HL-60/S4 treated with phorbol 12-myristate 13-acetate at 8.2 ng/mL for 4 days and 3 days (cell line): ENCODE results near the gene GPR18.
"Not testable (repeated sequence)": the region's sequence is repeated elsewhere in the genome, so short reads cannot be mapped to it uniquely, and the experiment has no call there.

Experiments used
- in situ Hi-C: fragments of 300-500 bp; cut with MboI; formaldehyde crosslinking; loops from 2 replicates; pipeline ENCODE4 v1.15.0; 2022; ENCODE audit warnings: low sequenced_read_pairs

GPR18 gene

DNA sequence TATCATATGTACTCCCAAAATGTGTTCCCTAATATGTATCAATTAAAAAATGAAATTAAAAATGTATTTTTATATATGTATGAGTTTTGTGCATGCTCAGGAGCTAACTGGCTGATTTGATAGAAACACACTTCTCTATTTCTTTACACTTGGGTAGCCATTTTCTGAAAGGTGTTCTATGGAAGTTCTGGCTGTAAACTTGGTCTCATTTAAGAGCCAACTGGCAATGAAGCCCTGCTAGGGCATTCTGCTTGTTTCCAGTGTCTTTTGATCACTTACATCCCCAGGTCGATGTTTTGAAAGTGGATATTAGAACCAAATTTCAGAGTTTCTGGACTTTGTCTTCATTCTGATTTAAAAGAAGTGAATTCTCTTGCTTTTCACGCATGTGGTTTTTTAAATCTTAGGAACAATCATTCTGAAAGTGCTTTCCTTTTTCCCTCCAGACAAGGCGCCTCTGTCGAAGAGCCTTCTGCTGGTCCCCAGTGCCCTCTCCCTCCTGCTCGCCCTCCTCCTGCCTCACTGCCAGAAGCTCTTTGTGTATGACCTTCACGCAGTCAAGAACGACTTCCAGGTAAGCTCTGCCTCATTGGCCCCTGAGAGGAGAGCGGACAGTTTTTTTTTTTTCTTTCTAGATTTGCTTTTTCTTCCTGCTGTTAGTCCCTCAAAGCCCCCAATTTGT lies 20.1 kb downstream of the GPR18 start:
- in situ Hi-C loops = no loop called here

DNA sequence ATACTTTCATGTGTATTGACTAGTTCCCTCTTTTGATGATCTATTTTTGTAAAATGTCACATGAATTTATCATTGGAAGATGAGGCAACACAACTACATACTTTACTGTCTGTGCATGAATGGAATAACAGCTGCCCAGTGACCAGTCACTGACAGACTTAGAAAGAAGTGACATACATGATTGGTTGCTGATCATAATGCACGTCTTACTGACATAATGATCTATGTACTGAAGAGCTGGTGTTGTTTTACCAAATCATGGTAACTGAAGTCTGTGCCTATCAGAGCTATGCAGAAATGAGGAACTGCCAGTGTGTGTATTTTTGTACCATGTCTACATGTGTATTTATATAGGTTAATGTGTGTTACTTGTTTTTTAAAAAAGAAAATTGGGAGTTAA lies 26.5 kb downstream of the GPR18 start:
- in situ Hi-C loops = no loop called here

- in situ Hi-C loops = no loop called here
Observed at GRCh38 chr13:99230991-99231390, 27.2 kb downstream of the GPR18 start.

GRCh38 chr13:99230588-99230987 lies 27.6 kb downstream of the GPR18 start:
- in situ Hi-C loops = not testable (repeated sequence)

DNA sequence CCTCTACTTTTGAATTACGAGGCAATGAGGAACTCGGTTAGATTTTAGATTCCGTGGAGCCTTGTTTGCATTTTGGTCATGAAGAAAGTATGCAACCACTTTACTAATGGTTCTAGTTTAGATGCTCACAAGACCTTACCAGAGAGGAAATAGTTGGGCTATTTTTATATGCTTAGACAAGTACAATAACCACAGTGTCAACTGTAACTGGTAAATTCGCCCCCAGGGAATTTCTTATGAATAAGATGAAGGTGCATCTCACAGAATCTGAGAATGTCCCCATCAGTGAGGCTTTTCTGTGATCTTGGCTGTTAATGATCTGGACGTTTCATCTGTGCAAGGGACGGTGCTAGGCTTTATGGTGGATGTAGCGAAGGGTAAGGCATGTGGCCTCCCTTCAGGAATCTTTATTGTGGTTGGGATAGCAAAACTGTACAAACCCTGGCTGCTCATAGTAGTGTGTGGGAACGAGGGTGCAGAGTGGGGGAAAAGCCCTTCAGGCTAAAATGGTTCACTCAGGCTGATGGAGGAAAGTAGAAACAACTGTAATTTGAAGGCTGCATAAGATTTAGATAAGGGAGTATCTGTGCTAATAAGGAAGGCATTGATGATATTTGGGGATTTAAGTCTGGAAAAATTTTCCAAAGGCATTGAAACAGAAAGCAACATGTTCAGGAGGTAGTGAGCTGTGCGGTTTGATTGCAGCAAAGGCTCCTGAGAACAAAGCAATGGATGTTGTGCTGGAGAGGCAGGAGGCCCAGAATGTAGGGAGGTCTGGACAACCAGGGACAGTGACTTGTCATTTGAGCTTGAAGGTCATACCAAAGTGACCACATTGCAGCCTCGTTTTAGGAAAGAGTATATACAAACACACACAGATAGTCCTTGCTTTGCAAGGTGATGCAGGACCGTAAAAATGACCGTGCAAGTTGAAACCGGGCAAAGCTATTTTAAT lies 29.2 kb downstream of the GPR18 start:
- in situ Hi-C loops = no loop called here

- in situ Hi-C loops = no loop called here
Observed at GRCh38 chr13:99227909-99228688, 30.1 kb downstream of the GPR18 start.

DNA sequence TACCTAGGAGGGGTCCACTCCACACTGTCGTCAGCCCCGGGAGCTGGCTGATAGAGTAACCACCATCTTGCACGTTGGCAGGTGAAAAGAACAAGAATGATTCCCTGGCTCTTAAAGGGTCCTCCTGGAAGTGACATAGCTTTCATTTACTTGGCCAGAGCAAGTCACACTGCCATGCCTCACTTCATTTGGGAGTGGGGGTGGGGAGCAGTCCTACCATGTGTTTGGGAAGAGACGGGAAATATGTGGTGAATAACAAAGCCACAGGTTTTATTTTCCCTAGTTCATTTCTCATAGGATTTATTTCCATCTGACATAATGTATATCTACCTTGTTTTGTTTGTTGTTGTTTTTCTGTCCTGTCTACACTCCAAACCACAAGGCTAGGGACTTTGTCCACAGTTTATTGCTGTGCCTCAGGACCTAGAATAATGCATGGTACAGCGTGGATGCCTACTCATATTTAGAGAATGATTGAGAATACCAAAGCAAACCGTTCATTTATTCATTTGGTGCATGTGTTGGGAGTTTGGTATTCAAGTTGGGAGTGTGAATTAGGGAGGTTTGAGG lies 30.8 kb downstream of the GPR18 start:
- in situ Hi-C loops = no loop called here

- in situ Hi-C loops = no loop called here
Observed at GRCh38 chr13:99226513-99226912, 31.7 kb downstream of the GPR18 start.

GRCh38 chr13:99225078-99225477 lies 33.1 kb downstream of the GPR18 start:
- in situ Hi-C loops = no loop called here

DNA sequence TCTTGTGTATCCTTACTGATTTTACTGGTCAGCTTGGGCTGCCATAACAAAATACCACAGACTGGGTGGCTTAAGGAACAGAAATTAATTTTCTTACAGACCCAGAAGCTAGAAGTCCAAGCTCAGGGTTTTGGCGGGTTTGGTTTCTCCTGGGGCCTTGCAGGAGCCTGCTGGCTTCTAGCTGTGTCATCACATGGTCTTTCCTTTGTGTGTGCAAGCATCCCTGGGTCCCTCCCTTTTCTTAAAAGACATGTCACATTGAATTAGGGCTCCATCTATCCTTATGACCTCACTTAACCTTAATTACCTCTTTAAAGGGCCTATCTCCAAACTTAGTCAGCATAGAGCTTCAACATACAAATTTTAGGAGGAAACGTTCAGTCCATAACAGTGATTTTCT lies 34.2 kb downstream of the GPR18 start:
- in situ Hi-C loops = no loop called here

DNA sequence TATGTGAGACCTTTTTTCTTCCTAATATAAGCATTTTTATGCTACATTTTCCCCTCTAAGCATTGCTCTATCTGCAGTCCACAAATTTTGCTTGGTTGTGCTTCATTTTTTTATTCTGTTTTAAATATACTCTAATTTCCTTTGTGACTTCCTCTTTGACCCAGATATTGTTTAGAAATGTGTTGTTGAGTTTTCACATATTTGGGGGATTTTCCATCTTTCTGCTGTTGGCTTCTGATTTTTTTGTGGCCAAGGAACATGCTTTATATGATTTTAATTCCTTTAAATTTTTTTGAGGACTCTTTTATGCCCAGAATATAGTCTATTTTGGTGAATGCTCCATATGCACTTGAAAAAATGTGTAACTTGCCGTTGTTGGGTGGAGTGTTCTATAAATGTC lies 34.6 kb downstream of the GPR18 start:
- in situ Hi-C loops = no loop called here

DNA sequence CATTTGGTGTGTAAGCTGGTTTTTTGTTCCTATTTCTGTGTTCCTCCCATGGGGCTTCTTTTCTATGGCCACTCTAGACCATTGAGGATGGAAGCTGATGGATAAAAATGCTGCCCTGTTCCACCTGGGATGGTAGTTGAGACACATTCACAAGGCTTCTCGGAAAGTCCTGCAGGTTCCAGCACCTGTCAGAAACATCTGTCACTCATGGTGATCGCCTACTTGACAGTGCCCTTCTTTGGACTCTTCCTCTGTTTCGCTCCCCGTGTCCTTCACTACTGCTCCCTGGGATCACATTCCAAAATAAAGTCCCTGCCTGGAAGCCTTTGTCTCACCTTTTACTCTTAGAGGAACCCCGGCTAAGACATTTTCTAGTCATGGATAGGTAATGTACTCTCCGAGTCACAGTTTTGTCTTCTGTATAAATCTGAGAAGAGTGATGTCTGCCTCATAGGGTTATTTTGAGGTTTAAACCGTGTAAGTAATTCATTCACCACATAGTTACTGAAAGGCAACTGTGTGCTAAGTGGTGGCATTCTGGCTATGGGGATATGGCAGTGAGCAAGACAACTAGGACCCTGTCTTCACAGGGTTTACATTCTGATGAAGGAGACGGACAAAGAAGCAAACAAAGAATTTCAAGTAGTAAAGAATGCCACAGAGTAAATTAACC lies 36.5 kb downstream of the GPR18 start:
- in situ Hi-C loops = no loop called here

DNA sequence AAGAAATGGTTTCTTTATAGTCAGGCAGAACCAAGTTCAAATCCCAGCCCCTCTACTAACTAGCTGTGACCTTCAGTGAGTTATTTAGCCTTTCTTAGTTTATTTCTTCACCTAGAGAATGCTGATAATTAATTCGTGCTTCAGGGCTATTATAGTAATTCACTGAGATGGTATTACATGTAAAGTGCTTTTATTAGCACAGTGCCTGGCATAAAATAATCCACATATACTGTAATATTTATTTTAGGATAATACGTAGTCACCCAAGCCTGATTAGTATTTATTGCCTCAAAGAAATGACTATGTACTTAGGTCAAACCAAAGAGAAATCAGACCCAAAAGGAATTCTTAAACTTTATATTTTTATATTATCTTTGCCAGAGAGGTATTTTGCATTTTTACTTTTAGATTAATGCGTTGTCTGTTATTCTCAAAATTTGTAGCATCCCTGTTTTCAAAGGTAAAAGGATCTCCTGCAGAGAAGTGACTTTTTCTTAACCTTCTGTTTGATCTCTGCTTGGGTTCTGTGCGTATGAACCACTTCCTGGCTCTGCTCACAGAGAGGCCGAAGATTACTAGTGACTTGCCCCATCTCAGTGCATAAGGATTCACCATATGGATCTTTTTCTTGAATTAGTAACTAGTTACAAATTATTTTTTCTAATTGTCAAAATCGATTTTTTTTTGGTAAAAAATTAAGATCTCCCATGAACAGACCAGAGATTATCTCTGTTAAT lies 37.8 kb downstream of the GPR18 start:
- in situ Hi-C loops = no loop called here

DNA sequence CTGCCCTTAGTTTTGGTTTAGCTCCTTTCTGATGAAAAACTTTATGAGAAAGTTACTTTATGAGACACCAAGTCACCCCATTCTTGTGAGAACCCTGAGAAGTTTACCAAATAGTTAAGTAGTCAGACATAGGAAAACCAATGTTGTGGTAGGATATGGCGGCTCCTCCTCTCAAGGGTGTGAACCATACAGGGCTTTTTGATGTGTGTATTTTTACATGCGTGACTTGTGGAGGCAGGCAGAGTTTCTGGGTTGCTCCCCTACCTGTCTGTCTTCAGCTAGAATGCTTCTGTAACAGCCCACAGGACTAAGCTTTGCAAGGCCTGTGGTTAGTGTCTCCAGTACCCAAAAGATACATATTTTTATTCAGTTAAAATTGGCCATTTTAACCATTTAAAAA lies 39.2 kb downstream of the GPR18 start:
- in situ Hi-C loops = no loop called here

DNA sequence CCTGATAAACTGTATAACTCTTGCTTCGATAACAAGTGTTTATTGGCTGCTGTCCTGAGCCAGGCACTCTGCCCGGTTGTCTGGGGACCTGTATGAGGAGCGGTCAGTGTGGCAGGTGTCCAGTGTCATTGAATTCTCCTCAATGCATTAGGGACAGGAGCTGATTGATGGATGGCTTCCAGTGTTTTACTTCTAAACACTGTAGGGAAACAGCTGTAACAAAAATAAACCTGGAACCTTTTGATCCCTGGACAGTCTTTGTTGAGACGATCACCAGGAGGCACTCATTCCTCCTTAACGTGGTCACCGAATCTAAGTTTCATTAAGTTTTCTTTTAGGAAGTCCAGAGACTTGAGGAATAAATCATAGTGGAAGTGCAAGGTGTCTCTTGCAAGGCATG lies 39.6 kb downstream of the GPR18 start:
- in situ Hi-C loops = no loop called here

DNA sequence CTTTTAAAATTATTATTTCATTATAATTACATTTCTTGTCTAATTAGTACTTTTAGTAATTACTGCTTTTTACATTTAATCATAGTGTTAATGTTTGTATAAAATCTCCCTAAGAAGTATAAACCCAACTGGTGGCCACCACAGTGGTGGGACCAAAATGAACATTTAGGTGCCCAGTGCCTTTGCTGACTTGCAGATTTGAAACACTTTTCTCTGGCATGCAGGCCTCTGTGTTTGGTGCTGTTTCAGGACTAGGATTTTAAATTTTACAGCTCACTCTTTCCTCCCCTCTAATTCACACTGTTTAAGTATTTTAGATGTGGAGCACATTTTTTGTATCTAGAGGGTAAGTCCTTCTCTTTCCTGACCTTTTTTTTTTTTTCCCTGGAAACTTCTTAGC lies 40.1 kb downstream of the GPR18 start:
- in situ Hi-C loops = no loop called here

GRCh38 chr13:99217461-99218110 lies 40.6 kb downstream of the GPR18 start:
- in situ Hi-C loops = no loop called here

DNA sequence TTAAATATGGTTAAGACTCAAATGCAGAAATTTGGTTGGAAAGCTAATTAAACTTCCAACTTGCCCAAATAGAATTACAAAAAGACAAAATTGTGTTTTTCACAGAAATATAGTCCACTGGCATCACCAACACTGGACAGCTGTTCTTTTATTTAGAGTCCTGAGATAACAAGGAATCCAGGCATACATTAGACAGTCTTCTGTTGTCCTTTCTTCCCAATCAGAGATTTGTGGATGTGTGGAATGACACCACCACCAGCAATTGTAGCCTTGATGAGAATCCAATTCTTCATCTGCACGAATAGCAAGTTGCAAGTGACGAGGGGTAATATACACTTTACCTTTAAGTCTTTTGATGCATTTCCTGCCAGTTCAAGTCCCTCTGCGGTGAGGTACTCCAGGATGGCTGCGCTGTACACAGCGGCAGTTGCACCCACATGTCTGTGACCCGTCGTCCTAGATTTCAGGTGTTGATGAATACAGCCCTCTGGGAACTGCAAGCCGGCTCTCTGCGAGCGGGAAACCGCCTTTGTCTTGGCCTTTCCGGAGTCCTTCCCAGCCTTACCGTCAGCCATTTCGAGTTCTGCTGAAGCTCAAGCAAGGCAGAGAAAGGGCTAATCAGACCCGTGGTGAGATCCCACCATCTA lies 42.9 kb downstream of the GPR18 start:
- in situ Hi-C loops = no loop called here

- in situ Hi-C loops = no loop called here
Observed at GRCh38 chr13:99214731-99215130, 43.4 kb downstream of the GPR18 start.
